Omental fat pad (tissue), 4 donors: Measurements from ENCODE around the gene SLC16A3. TPM values are rescaled to one million over a fixed set of nuclear protein-coding genes. Genes with fewer than 3 reads are reported as not detected.
A peak's percentile ranks its signal among the peaks of the same experiment; 100 is the strongest.

Experiments used
- ATAC-seq: fragments of 150-250 bp; one replicate; pipeline ENCODE4 v1.9.1; 2016; ENCODE audit warnings: mild to moderate bottlenecking, moderate library complexity; ENCODE audit not compliant: low FRiP score
- DNase-seq: peaks from one replicate; pipeline ENCODE4 v3.0.0-alpha.2; 2019; ENCODE audit warnings: low spot score
- CTCF ChIP-seq, 3 donors: fragments of 450-650 bp; IDR thresholded peaks; one replicate each; pipeline ENCODE4 v1.5.1; 2016 to 2017; ENCODE audit warnings: antibody characterized with exemption in 3 of 3, mild to moderate bottlenecking in 3 of 3, moderate library complexity in 2 of 3
- total RNA-seq, 4 donors: library from RNA; depleted of rRNA; stranded (reverse); fragments of >200 nt; gene quantifications; one replicate each; pipeline ENCODE4 v1.1.0, GENCODE V29; 2016

Gene SLC16A3
- total RNA-seq, 4 donors from 2014 or later, result 25.1 to 68.0 (median 27.5) TPM

DNA sequence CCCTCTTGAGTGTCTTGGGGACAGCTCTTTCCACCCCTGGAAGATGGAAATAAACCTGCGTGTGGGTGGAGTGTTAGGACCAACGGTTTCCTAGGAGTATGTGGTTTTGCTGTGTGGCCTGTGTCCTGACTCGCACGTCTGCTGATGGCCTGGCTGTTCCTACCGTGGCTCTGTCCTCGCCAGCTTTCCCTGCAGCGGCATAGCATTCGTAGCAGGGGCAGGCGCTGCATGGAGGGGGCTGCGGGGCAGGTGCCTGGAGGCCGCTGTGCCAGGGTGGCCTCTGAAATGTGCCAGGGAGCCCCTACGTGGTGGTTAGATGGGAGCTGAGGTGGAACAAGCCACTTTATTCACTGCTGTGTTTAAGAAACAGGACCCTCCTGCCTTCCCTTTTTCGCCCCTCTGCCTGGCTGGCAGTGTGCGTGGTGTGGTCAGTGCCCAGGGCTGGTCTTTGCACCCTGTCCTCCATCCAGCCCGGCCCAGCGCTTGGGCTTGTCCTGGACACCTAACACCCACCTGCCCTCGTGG lies 10.6 kb downstream of the SLC16A3 start:
- TF ChIP-seq CTCF (IDR thresholded peaks at IDR 0.05), result no peak
- DNase-seq (no peak), ATAC-seq (no peak)

GRCh38 chr17:82239926-82240505 lies 11.2 kb downstream of the SLC16A3 start:
- no peak for TF ChIP-seq CTCF (IDR thresholded peaks at IDR 0.05)

DNA sequence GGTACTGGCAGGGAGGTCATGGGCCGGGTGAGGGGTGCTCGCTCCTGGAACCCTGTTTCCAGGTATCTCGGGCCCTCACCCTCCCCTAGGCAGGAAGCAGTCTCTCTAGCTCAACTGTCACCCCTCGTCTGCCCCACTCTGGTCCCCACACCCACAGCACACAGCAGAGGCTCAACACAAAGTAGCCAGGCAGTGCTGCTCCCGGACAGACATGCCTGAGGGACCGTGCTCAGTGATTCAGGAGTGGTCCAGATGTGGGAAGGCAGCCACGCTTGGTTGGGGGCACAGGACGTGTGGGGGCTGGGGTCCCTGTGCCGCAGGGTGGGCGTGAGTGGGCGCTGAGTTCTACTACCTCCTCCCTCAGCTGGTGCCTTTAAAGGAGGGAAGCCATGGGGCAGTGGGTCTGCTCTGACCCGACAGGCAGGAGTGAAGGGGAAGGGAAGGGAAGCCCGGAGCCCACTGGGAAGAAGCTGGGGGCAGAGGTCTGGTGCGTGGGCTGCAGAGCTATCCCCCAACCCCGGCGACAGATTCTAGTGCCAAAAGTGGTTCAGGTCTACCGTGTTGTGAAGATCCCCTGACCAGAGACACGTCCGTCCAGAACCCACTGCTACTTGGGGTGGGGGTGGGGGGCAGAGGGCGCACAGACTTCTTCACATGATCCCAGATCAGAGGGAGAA lies 11.8 kb downstream of the SLC16A3 start:
- DNase-seq (no peak), ATAC-seq (no peak)
- no peak for TF ChIP-seq CTCF (IDR thresholded peaks at IDR 0.05)

More at GRCh38 chr17:82239926-82240505, 11.2 kb downstream of the SLC16A3 start:
- no peak for DNase-seq
- no peak for ATAC-seq

- no peak for TF ChIP-seq CTCF (IDR thresholded peaks at IDR 0.05)
- peak; percentile 78 for DNase-seq
- ATAC-seq, result peak; percentile 24
Measured at GRCh38 chr17:82241183-82241925, 12.5 kb downstream of the SLC16A3 start.

- peak; percentile 6 for ATAC-seq
- DNase-seq, result no peak
- no peak for TF ChIP-seq CTCF (IDR thresholded peaks at IDR 0.05)
Measured at GRCh38 chr17:82241926-82242697, 13.3 kb downstream of the SLC16A3 start.

DNA sequence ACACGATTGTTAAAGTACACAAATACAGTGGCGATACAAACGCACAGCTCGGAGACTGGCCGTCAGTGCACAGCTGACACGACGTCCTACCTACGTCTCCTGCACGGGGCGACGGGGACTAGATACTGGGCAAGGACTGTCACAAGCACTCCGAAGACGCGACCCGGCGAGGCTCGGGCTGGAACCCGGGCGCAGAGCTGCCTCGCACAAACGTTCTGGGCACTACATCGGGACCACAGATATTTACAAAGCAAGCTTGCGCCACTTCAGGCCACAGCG lies 13.8 kb downstream of the SLC16A3 start:
- ATAC-seq (no peak), DNase-seq (no peak)

More for the DNA sequence above, 13.8 kb downstream of the SLC16A3 start:
- no peak for TF ChIP-seq CTCF (IDR thresholded peaks at IDR 0.05)
